Measurements from ENCODE around the gene TTC34. TPM values are rescaled to one million over a fixed set of nuclear protein-coding genes. Genes with fewer than 3 reads are reported as not detected.

TTC34 gene, protein sequence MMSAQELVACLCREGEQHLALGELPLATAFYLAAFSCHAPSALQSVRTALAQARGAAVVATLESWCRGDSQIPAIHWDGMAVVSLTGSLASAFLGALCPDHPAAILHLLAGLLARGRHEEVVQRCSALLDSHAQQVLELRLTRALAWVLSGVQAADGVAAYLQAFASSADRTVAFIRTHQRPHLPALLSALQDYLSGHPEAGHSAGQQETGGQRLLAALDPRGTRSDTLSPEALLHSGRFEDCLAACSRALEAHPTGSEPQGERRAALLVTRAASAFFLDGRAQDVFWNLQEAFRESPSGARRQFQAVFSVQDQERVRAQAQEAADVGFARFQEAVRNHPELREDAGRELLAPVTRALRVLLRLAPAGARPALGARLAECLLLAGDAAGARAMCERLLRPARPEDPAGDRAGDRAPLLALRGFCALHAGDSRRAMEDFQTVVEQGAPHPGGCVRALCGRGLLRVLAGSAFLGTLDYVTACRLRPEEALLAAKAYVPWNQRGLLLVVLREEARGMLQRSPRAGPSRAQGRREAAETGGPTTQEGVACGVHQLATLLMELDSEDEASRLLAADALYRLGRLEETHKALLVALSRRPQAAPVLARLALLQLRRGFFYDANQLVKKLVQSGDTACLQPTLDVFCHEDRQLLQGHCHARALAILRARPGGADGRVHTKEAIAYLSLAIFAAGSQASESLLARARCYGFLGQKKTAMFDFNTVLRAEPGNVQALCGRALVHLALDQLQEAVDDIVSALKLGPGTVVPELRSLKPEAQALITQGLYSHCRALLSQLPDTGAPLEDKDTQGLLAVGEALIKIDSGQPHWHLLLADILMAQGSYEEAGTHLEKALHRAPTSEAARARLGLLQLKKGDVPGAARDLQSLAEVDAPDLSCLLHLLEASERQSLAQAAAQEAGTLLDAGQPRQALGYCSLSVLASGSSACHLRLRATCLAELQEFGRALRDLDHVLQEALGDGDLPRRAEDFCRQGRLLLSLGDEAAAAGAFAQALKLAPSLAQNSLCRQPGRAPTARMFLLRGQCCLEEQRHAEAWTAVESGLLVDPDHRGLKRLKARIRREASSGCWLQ
- 1 to 10 TPM; 1.8 to 1.9 TPM for total RNA-seq

DNA sequence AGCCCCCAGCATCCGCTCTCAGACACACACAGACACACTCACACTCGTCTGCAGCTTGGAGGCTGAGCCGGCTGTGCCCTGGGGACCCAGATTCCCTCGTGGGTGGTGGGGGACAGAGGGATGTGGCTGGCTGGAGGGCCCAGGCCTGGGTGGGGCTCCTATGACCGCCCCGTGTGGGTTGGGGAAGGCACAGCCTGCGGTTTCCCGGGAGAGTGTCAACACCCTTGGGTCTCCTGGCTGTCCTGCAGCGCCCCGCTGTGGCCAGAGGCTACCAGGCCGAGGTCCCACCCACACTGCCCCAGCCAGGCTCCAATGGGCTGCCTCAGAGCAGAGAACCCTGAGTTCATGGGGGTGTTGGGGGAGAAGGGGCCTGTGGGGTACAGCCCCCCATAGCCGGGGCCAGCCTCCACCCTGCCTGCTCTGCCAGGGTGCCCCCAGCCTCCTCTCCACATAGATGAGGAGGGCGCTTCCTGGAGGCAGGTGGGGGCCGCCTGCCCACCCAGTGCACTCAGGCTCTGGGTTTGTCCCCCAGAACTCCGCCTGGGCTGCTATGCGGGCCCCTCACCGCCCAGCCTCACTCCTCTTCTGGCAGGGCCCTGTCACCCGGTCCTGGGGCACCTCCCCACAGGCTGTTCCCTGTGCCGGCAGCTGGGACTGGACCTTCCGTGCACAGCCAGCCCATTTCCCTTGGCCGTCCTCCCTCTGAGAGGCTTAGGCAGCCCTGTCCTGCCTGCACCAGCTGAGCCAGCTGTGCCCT, at the start of gene TTC34:
TTC34 (minus strand) TSS at position 159 of the 757 bp plus-strand sequence. CDS start 866 bp downstream, outside the sequence.

DNA sequence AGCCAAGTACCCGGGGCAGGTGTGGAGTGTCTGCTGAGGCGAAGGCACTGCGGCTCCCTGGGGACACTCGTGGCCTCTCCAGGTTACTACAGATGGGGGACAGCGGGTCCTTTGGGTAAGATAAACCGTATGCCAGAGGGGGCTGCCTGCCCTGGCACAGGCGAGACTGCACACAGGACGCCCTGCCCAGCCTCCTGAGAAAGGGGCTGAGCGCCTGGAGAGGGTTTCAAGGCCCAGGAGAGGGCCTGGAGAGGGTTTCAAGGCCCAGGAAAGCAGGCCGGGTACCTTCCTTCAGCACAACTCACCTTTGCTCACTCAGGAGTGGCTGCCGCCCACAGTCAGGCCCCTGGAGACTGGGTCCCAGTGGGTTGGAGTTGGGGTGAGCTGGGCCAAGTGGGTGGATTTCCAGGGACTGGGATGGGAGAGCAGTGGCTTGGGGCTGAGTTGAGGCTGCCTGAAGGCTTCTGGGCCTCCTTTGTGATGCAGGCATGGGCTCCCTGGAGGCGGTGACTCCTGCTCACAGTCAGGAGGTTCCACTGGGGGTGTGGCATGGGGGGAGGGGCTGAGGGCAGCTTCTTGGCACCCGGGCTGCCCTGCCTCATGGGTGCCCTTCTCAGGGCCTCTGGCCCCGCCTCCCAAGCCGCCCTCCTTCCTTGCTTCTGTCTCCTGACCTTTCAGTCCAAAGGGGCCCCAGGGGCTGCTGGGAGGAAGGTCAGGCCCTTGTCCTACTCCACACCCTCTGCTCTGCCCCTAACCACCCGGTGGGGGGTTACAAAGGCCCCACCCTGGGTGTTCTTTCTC, 168.7 kb downstream of the TTC34 start, which contains the start of gene MMEL1:
MMEL1 (minus strand) TSS at position 456 of the 801 bp plus-strand sequence. CDS start 3,532 bp downstream, outside the sequence.

DNA sequence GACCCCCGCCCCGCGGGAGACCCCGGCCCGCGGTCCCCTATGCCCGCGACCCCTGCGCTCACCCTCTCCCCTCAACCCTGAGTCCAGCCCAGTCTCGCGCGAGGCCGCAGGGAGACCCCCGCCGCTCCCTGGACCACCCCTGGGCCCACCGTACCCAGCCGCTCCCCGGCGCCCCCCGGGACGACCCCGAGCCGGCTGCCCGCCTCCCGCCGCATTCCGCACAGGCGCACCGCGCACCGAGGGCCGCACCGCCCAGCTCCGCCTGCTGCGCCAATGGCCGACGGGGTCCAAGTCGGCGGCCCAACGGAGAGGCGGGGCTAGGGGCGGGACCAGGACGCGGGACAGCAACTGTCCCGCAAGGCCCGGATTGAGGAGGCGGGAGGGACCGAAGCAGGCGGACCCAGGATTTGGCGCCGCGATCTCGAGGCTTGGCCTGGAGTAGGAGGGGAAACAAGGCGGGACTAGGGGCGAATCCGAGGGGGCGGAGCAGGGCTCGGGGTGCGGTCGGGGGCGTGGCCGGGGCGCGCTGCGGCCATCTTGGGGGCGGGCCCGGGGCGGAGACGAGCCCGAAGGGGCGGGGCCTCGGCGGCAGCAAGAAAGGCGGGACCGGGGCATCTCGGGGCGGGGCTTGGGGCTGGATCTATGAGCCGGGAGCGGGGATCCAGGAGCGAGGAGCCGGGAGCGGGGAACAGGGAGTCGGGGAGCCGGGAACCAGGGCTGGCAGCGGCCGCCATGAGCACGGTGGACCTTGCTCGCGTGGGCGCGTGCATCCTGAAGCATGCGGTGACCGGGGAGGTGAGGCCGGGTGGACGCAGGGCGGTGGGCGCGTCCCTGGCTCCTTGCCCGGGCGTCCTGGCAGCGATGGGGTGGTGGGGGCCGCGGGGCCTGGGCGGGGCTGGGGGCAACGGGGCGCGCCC, 215.1 kb downstream of the TTC34 start, which contains the start of gene PRXL2B:
PRXL2B (plus strand) TSS at position 624 of the 917 bp plus-strand sequence; CDS start at position 733, 109 bp downstream.

Other genes starting within 250 kb of the TTC34 start
- 100 to 1,000 TPM; 204 to 205 TPM for gene TNFRSF14, start 245.3 kb downstream of the TTC34 start, total RNA-seq
- gene PRXL2B, start 214.9 kb downstream of the TTC34 start, total RNA-seq: 10 to 100 TPM; 26.0 to 34.6 TPM
- gene MMEL1, start 168.7 kb downstream of the TTC34 start, total RNA-seq: 1 to 10 TPM; 5.3 to 5.5 TPM
- gene ACTRT2, start 219.8 kb upstream of the TTC34 start, total RNA-seq: not detected

Measured in activated naive CD4-positive, alpha-beta T cell treated with anti-CD3 and anti-CD28 coated beads, Interleukin-2, amount 10 ng/mL, durations not matched to agents 5 hours and 36 hours (primary cell).